Spleen (tissue), 11 donors: ENCODE results near the gene IFNLR1. TPM values are rescaled to one million over a fixed set of nuclear protein-coding genes. Genes with fewer than 3 reads are reported as not detected.

Experiments
- DNase-seq: peaks from one replicate; pipeline ENCODE4 v3.0.0-alpha.2; 2020
- H3K27ac ChIP-seq, 8 donors: fragments of 200-600 bp; sonication (generic) in 7 of 8; 1 replicate in 4 of 8; 2 replicates in 4 of 8; pipeline versions ENCODE4 v1.5.0 to v1.8.0; 2016 to 2021; ENCODE audit warnings: inconsistent platforms in 4 of 8, mild to moderate bottlenecking in 4 of 8, moderate library complexity in 1 of 8
- H3K27me3 ChIP-seq, 7 donors: fragments of 200-600 bp; sonication (generic) in 6 of 7; replicated peaks in 1 of 7; 1 replicate in 4 of 7; 2 replicates in 3 of 7; pipeline versions ENCODE4 v1.5.0 to v1.8.0; 2016 to 2021; ENCODE audit warnings: inconsistent platforms in 3 of 7, mild to moderate bottlenecking in 1 of 7
- H3K36me3 ChIP-seq, 6 donors: fragments of 200-600 bp; sonication (generic) in 5 of 6; 1 replicate in 4 of 6; 2 replicates in 2 of 6; pipeline versions ENCODE4 v1.5.0 to v1.8.0; 2016 to 2021; ENCODE audit warnings: inconsistent platforms in 2 of 6
- H3K4me1 ChIP-seq, 6 donors: fragments of 200-600 bp; sonication (generic) in 5 of 6; 1 replicate in 3 of 6; 2 replicates in 3 of 6; pipeline versions ENCODE4 v1.5.0 to v1.8.0; 2016 to 2021; ENCODE audit warnings: inconsistent platforms in 3 of 6
- H3K4me3 ChIP-seq, 8 donors: fragments of 200-600 bp; sonication (generic) in 7 of 8; 1 replicate in 4 of 8; 2 replicates in 4 of 8; pipeline versions ENCODE4 v1.5.0 to v1.8.0; 2016 to 2021; ENCODE audit warnings: inconsistent platforms in 4 of 8, mild to moderate bottlenecking in 4 of 8, moderate library complexity in 2 of 8
- H3K9me3 ChIP-seq, 8 donors: fragments of 200-600 bp; sonication (generic) in 7 of 8; 1 replicate in 4 of 8; 2 replicates in 4 of 8; pipeline versions ENCODE4 v1.5.0 to v1.8.0; 2016 to 2021; ENCODE audit warnings: inconsistent platforms in 4 of 8
- CTCF ChIP-seq, 11 experiments: fragments of 200-600 bp in 7 of 11; fragments of 450-650 bp in 4 of 11; sonication (generic) in 4 of 11; IDR thresholded peaks in 8 of 11; conservative IDR thresholded peaks in 3 of 11; 1 replicate in 7 of 11; 2 replicates in 4 of 11; pipeline versions ENCODE4 v1.4.0 to v1.8.0; 2016 to 2021; ENCODE audit warnings: antibody characterized with exemption in 11 of 11, inconsistent platforms in 4 of 11, mild to moderate bottlenecking in 1 of 11
- POLR2A ChIP-seq, 3 donors: fragments of 450-650 bp; IDR thresholded peaks; one replicate each; pipeline ENCODE4 v1.5.1; 2017; ENCODE audit warnings: antibody characterized with exemption in 3 of 3, mild to moderate bottlenecking in 1 of 3
- POLR2AphosphoS5 ChIP-seq, 3 donors: sonication (generic); formaldehyde crosslinking; IDR thresholded peaks; one replicate each; pipeline ENCODE4 v1.5.1; 2017; ENCODE audit warnings: antibody characterized with exemption in 3 of 3
- WGBS, 5 donors: extraction: QIAGEN DNeasy Blood & Tissue Kit in 3 of 5; methylation state at CpG; one replicate each; pipeline versions ENCODE4 v1.1.5 to v1.1.7; 2013 to 2018; 5-methylcytosine and 5-hydroxymethylcytosine counted together
- intact Hi-C: fragments of 100-400 bp; cut with DNase I; formaldehyde crosslinking; loops from one replicate; pipeline ENCODE4 v1.15.0; 2023; ENCODE audit warnings: low total_unique reads
- polyA plus RNA-seq, 3 donors: library from polyadenylated mRNA; stranded (reverse); fragments of 200-250 nt; gene quantifications; one replicate each; pipeline ENCODE4 v1.2.1, GENCODE V29; 2013
- total RNA-seq, 7 donors: library from RNA; depleted of rRNA in 3 of 7; stranded (reverse); fragments of >200 nt in 3 of 7; fragmentation: NEBNext Ultra II Directional in 4 of 7; extraction: Animal tissue kit (Norgen Biotek cat#: 25700) in 4 of 7; gene quantifications; one replicate each; pipeline versions ENCODE4 v1.1.0 to v1.2.1, GENCODE V29; 2016 to 2021
- donor health status: healthy with polysubstance abuse.
- donor health status: DM: no; HTN: no; CAD: no; lungs with moderate emphysema.
- donor health status: DM: no; HTN: no; CAD: no.
- donor health status: Bipolar disorder and iron deficiency.
- donor health status: healthy.
- donor health status: DM: no; HTN: no; CAD: no.
- donor health status: DM: yes; HTN: yes; CAD: no.

IFNLR1 gene
- total and polyA plus RNA-seq, 10 donors = 1.7 to 8.9 (median 3.6) TPM

GRCh38 chr1:24104854-24105253 lies 82.2 kb downstream of the IFNLR1 start:
- Histone ChIP-seq H3K4me3 (no peak overlapping the region), H3K4me1 (no peaks in the 10 kb centered on the region), H3K27me3 (peaks cover 0 to 7% (median 0%) of the 10 kb centered on the region in 7 donors), H3K36me3 (no peaks in the 10 kb centered on the region), H3K27ac (no peak overlapping the region), H3K9me3 (no peaks in the 10 kb centered on the region)
- DNase-seq = no peak
- TF ChIP-seq POLR2A (IDR thresholded peaks at IDR 0.05) = no peak
- TF ChIP-seq CTCF (IDR thresholded peaks at IDR 0.05 in 8 of 11, conservative IDR thresholded peaks at IDR 0.05 in 3 of 11) = no peak
- TF ChIP-seq POLR2AphosphoS5 (IDR thresholded peaks at IDR 0.05) = no peak
- 89 to 95% (median 90%) methylated on average over 5 to 7 of the region's 7 CpGs for WGBS, 5 donors
- intact Hi-C loops = no loop called here

Other genes with a start within 250 kb of the IFNLR1 start
- gene PNRC2, start 227.5 kb downstream of the IFNLR1 start, total RNA-seq = 100 to 1,000 TPM in 6 of 7 donors, 10 to 100 TPM in 1; 87.3 to 127 (median 120) TPM
- 100 to 1,000 TPM in 2 of 3 donors, 10 to 100 TPM in 1; 83.0 to 114 (median 111) TPM for gene PNRC2, start 227.5 kb downstream of the IFNLR1 start, polyA plus RNA-seq
- gene SRSF10, start 207.0 kb downstream of the IFNLR1 start, total RNA-seq = 100 to 1,000 TPM in 4 of 7 donors, 10 to 100 TPM in 3; 89.4 to 146 (median 102) TPM
- 10 to 100 TPM; 54.5 to 65.9 (median 64.0) TPM for gene SRSF10, start 207.0 kb downstream of the IFNLR1 start, polyA plus RNA-seq
- not detected for gene MYOM3, start 75.2 kb downstream of the IFNLR1 start, total RNA-seq
- under 1 TPM; 0.02 to 0.06 (median 0.06) TPM for gene MYOM3, start 75.2 kb downstream of the IFNLR1 start, polyA plus RNA-seq
- not detected for gene IL22RA1, start 44.1 kb downstream of the IFNLR1 start, total RNA-seq
- gene IL22RA1, start 44.1 kb downstream of the IFNLR1 start, polyA plus RNA-seq = not detected
- not detected for gene GRHL3, start 132.1 kb upstream of the IFNLR1 start, total RNA-seq
- gene GRHL3, start 132.1 kb upstream of the IFNLR1 start, polyA plus RNA-seq = under 1 TPM in 2 of 3 donors, not detected in 1; 0.04 to 0.06 TPM
- gene STPG1, start 226.5 kb upstream of the IFNLR1 start, total RNA-seq = 1 to 10 TPM; 1.5 to 5.8 (median 5.1) TPM
- gene STPG1, start 226.5 kb upstream of the IFNLR1 start, polyA plus RNA-seq = 1 to 10 TPM; 1.8 to 3.0 (median 2.3) TPM
- gene NIPAL3, start 228.5 kb upstream of the IFNLR1 start, total RNA-seq = 10 to 100 TPM; 19.6 to 49.2 (median 25.4) TPM
- gene NIPAL3, start 228.5 kb upstream of the IFNLR1 start, polyA plus RNA-seq = 1 to 10 TPM; 5.3 to 6.4 (median 5.7) TPM